ENCODE results near the gene RAD51B. TPM values are rescaled to one million over a fixed set of nuclear protein-coding genes. Genes with fewer than 3 reads are reported as not detected.

Gene RAD51B
- total RNA-seq, 3 donors from 2014 or later, result 10.6 to 77.6 (median 33.8) TPM

- intact Hi-C loops (cut with DNase I; ENCODE audit: low total_unique reads), result no loop called here
Measured at GRCh38 chr14:68343534-68344118, 524.0 kb downstream of the RAD51B start.

GRCh38 chr14:68345738-68346137, 526.2 kb downstream of the RAD51B start:
- TF ChIP-seq POLR2A (IDR thresholded peaks at IDR 0.05) (no peak), CTCF (IDR thresholded peaks at IDR 0.05) (no peak), POLR2AphosphoS5 (IDR thresholded peaks at IDR 0.05) (no peak)
- Histone ChIP-seq H3K36me3 (no peaks in the 10 kb centered on the region), H3K9me3 (no peaks in the 10 kb centered on the region), H3K4me3 (no peak overlapping the region), H3K4me1 (no peaks in the 10 kb centered on the region), H3K27me3 (no peaks in the 10 kb centered on the region), H3K27ac (no peak overlapping the region)
- intact Hi-C loops (cut with DNase I; ENCODE audit: low total_unique reads), result no loop called here
- DNase-seq (ENCODE audit: low spot score in 2 of 2), result no peak

More at GRCh38 chr14:68343534-68344118, 524.0 kb downstream of the RAD51B start:
- Histone ChIP-seq H3K9me3 (no peaks in the 10 kb centered on the region), H3K36me3 (no peaks in the 10 kb centered on the region), H3K27ac (no peak overlapping the region), H3K4me3 (no peak overlapping the region), H3K4me1 (no peaks in the 10 kb centered on the region), H3K27me3 (no peaks in the 10 kb centered on the region)
- no peak for DNase-seq (ENCODE audit: low spot score in 2 of 2)
- no peak for TF ChIP-seq CTCF (IDR thresholded peaks at IDR 0.05)
- no peak for TF ChIP-seq POLR2A (IDR thresholded peaks at IDR 0.05)
- TF ChIP-seq POLR2AphosphoS5 (IDR thresholded peaks at IDR 0.05), result no peak

- H3K27ac ChIP-seq, result no peak overlapping the region
- H3K36me3 ChIP-seq, result no peaks in the 10 kb centered on the region
- intact Hi-C loops (cut with DNase I; ENCODE audit: low total_unique reads), result no loop called here
Measured at GRCh38 chr14:68346556-68347343, 527.2 kb downstream of the RAD51B start.

GRCh38 chr14:68349900-68350629, 530.5 kb downstream of the RAD51B start:
- no peak overlapping the region for H3K4me3 ChIP-seq
- no peak for DNase-seq (ENCODE audit: low spot score in 2 of 2)
- no peaks in the 10 kb centered on the region for H3K9me3 ChIP-seq
- no peaks in the 10 kb centered on the region for H3K27me3 ChIP-seq
- no peaks in the 10 kb centered on the region for H3K4me1 ChIP-seq
- H3K27ac ChIP-seq, result no peak overlapping the region
- no peaks in the 10 kb centered on the region for H3K36me3 ChIP-seq
- no peak for TF ChIP-seq CTCF (IDR thresholded peaks at IDR 0.05)
- no peak for TF ChIP-seq POLR2A (IDR thresholded peaks at IDR 0.05)
- no peak for TF ChIP-seq POLR2AphosphoS5 (IDR thresholded peaks at IDR 0.05)
- intact Hi-C loops (cut with DNase I; ENCODE audit: low total_unique reads), result no loop called here

More at GRCh38 chr14:68346556-68347343, 527.2 kb downstream of the RAD51B start:
- Histone ChIP-seq H3K4me3 (no peak overlapping the region), H3K9me3 (no peaks in the 10 kb centered on the region), H3K4me1 (no peaks in the 10 kb centered on the region), H3K27me3 (no peaks in the 10 kb centered on the region)
- TF ChIP-seq POLR2A (IDR thresholded peaks at IDR 0.05) (no peak), POLR2AphosphoS5 (IDR thresholded peaks at IDR 0.05) (no peak), CTCF (IDR thresholded peaks at IDR 0.05) (no peak)
- no peak for DNase-seq (ENCODE audit: low spot score in 2 of 2)

- H3K9me3 ChIP-seq, result no peaks in the 10 kb centered on the region
- H3K4me1 ChIP-seq, result no peaks in the 10 kb centered on the region
- TF ChIP-seq POLR2AphosphoS5 (IDR thresholded peaks at IDR 0.05) (no peak), CTCF (IDR thresholded peaks at IDR 0.05) (no peak), POLR2A (IDR thresholded peaks at IDR 0.05) (no peak)
- no peaks in the 10 kb centered on the region for H3K36me3 ChIP-seq
- H3K27ac ChIP-seq, result no peak overlapping the region
- no peak for DNase-seq (ENCODE audit: low spot score in 2 of 2)
- no peak overlapping the region for H3K4me3 ChIP-seq
- H3K27me3 ChIP-seq, result no peaks in the 10 kb centered on the region
- intact Hi-C loops (cut with DNase I; ENCODE audit: low total_unique reads), result no loop called here
Measured at GRCh38 chr14:68355415-68355814, 535.8 kb downstream of the RAD51B start.
